HG02798 (cell line): Measurements from ENCODE around the gene MACROD1.
A peak's percentile ranks its signal among the peaks of the same experiment; 100 is the strongest.

Source experiments
- ATAC-seq: cut with Tn5 transposase; IDR thresholded peaks from one replicate; pipeline ENCODE4 v1.9.1; 2021; ENCODE audit warnings: mild to moderate bottlenecking; ENCODE audit not compliant: unreplicated experiment, poor library complexity

MACROD1 gene

DNA sequence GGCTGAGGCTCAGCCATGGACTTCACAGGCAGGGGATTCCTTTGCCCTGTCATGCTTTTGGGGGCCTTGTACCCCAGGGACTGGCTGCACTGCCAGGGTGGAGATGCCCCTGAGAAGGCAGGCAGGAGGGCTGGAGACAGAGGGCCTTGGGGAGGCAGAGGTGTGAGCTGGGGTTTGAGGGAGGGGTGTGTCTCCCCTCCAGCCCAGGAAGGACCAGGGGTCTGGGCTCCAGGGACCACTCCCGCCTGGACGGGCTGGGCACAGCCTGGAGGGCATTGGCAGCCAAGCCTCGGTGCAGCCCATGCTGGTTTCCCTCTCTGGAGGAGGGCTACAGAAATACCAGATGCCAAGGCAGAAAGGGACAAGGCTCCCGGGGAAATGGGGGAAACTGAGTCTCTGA, 160.2 kb downstream of the MACROD1 start:
- no peak for ATAC-seq

DNA sequence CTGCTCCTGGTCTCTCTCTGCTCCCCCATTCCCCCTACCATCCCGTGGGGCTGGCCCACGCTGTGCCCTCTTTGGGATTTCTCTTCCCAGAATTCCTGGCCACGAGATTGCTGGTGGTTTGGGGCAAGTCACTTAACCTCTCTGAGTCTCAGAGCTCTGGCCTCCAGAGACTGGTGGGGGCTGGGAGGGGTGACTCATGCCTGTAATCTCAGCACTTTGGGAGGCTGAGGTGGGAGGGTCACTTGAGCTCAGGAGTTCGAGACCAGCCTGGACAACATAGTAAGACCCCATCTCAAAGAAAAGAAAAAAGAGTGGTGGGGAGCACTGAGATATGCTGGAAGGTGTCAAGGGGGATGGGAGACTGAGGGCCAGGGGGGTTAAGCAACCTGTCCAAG, 161.3 kb downstream of the MACROD1 start:
- no peak for ATAC-seq

GRCh38 chr11:64003807-64004589, 161.9 kb downstream of the MACROD1 start:
- ATAC-seq, result no peak

- no peak for ATAC-seq
These were observed 164.2 kb downstream of the MACROD1 start for GRCh38 chr11:64001484-64002420.

GRCh38 chr11:64000740-64001483, 165.0 kb downstream of the MACROD1 start:
- ATAC-seq, result no peak

- ATAC-seq, result peak; percentile 55
These were observed 165.7 kb downstream of the MACROD1 start for GRCh38 chr11:64000026-64000739.

DNA sequence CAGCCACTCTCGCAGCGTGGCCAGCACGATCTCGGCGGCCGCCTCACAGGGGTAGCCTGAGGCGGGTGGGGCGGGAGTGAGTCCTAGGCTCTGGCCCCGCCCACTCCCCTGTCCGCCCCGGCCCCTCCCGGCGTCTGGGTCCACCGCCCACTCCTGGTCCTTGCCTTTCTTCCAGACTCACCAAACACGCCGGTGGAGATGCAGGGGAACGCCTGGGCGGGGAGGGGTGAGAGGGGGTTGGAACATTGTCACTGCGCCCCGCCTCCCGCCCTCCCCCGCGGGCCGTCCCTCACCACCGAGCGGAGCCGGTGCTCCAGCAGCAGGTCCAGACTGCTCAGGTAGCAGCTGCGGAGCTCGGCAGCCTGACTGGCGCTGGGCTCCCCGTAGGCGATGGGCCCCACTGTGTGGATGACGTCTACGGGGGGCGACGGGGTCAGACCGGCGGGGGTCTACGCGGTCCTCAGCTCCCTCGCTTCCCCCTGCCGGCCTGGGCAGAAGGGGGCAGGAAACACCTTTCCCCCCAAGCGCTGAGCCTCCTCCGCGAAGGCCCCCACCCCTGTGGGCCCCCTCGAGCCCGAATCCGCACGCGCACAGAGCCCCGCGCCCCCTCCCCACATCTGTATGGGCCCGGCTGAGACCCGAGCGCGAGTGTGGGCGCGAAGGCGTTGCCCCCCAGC, 166.4 kb downstream of the MACROD1 start:
- ATAC-seq, result no peak

DNA sequence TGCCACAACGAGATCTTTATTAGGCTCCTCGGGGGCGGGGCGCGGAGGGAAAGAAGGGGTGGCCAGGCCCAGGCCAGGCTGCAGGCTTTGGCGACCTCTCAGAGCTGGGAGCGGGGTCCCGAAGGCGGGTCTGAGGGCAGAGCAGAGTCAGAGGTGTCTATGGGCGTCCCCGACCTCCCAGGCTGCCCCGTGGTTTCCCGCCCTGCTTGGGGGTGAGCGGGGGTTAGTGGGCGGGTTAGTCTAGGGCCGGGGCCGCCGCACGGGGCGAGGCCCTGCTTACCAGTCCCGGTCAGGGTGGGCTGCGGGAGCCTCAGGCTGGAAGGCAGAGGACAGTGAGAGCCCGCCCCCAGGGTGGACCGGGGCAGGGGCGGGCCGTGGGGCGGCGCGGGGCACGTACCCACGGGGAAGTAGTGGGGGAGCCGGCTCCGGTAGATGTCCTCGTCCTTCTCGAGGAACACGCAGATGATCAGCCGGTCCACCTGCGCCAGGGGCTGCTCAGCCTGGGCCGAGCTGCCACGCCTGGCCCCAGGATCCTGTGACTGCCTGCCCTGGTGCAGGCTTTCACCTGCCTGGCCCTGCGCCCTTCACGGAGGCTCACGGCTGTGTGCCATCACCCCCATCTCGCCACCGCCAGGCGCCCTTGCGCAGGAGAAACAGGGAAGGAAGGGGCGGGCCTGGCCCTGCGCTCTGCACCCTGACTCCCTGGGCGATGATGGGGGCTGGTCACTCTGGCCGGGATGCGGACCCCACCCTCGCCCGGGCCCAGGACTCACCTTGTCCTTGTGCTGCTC, 167.2 kb downstream of the MACROD1 start:
- no peak for ATAC-seq

- no peak for ATAC-seq
These were observed 168.0 kb downstream of the MACROD1 start for GRCh38 chr11:63997801-63998337.

GRCh38 chr11:63997104-63997700, 168.7 kb downstream of the MACROD1 start:
- no peak for ATAC-seq

DNA sequence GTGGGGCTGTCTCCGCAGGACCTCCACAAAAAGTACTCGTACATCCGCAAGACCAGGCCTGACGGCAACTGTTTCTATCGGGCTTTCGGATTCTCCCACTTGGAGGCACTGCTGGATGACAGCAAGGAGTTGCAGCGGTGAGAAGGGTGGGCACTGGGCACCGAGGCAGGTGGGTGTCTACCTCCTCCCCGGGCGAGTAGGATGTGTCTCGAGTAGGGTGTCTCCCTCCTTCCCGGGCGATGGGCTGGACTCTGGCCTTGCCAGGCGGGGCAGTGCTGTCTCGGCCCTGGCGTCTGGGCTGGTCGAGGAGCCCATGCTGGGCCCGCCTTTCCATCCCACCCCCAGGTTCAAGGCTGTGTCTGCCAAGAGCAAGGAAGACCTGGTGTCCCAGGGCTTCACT, 169.4 kb downstream of the MACROD1 start:
- ATAC-seq, result no peak

DNA sequence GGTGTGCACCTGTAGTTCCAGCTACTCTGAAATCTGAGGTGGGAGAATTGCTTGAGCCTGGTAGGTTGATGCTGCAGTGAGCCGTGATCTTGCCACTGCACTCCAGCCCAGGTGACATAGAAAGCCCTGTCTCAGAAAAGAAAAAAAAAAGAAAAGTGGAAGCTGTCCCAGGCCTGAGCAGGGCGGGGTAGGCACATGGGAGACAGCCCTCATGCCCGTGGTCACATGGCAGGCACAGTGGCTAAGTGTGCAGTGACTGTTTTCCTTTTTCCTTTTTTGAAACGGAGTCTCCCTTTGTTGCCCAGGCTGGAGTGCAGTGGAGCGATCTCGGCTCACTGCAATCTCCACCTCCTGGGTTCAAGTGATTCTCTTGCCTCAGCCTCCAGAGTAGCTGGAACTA, 171.9 kb downstream of the MACROD1 start:
- no peak for ATAC-seq

GRCh38 chr11:63993100-63993499, 172.8 kb downstream of the MACROD1 start:
- no peak for ATAC-seq

DNA sequence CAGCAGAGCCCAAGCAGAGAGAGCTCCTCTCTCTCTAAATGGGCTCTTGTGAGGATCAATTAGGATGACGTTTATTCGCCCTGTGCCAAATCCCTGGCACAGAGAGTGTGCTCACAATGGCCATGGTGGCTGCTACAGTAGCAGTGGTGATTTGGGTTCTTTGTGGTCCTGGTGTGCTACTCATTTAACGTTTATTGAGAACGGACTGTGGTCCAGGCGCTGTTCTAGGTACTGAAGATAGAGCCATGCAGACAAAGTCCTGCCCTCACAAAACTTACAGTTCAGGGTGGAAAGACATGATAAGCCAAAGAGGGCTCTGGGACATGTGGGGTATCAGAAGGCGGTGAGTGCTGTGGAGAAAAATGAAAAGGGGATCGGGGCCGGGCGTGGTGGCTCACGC, 174.4 kb downstream of the MACROD1 start:
- no peak for ATAC-seq

DNA sequence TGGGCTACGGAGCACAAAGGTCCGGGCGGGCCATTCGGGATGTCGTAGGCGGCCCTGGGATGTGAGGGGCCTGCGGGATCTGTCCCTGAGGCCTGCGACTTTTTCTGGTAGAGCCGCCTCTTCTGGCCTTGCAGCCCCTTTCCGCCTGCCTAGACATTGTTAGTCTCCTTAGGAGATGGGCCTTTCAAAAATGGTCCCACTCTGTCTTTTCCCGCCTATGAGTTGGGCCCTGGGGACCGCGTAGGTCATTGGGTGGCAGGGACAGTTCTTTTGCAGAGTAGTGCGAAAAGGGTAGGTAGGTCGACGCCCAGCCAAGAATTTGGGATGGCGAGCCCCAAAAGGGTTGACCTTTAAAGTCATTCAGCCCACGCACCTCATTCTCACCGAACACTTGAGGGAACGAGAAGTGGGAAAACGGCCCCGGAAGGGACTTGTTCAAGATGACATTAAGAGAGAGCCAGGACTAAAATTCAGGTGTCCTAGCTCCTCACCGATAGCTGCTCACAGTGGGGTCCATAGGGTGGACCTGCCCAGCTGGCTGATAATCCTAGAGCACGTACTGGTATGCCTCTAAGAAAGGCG, 178.9 kb downstream of the MACROD1 start:
- no peak for ATAC-seq

DNA sequence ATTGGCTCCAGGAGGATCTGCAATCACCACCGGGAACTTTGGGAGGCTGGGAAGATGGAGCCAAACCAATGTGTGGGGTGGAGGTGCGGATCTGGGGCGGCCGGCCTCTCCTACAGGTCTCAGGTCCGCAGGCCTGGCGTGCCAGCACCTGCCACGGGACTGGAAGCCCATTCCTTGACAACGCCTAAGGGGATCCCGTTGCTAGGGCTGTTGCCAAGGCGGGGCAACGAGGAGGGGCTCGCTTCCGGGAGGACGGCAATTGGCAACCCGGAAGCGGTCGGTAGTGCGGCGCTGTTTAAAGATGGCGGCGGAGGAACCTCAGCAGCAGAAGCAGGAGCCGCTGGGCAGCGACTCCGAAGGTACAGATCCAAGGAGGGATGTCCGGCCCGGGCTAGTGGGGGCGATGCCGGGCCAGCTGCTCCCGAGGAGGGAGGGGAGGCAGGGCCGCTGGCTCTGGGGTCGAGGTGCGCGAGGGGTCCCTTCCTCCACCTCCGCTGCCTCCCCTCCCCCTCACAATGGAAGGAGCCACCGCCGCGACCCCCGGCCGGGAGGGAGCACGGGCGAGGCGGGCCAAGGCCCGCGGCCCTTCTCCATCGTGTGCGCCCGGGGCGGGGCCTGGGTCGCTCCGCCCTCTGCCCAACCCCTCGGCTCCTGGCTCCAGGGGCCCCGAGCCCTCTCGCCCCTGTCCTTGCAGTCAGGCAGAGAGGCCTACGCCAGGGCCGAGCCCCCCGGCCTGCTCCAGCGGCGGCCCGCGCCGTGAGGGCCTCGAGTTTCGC, 179.6 kb downstream of the MACROD1 start, which contains the start of gene OTUB1:
Gene OTUB1, plus strand, starts transcription at position 283 of the 776 bp plus-strand sequence. Its CDS starts 19 bp downstream, at position 302.
- ATAC-seq, result peak; percentile 85

- peak; percentile 46 for ATAC-seq
These were observed 180.1 kb downstream of the MACROD1 start for GRCh38 chr11:63985812-63986155.
